AG04449 (cell line): Measurements from ENCODE around the gene SLC12A5.
A peak's percentile ranks its signal among the peaks of the same experiment; 100 is the strongest.

ENCODE experiments used
- CTCF ChIA-PET: fragments of 350-600 bp; formaldehyde crosslinking; extraction: SDS; loops from one replicate; lab custom pipeline; 2021; ENCODE audit warnings: antibody characterized with exemption; lab: Yijun Ruan, JAX
- POLR2A ChIA-PET: fragments of 400-600, 350-600 bp; formaldehyde crosslinking; extraction: SDS; loops from one replicate; lab custom pipeline; 2020; ENCODE audit warnings: antibody characterized with exemption, inconsistent platforms; lab: Yijun Ruan, JAX
- DNase-seq: peaks from one replicate; pipeline ENCODE4 v3.0.0-alpha.2; 2010; ENCODE audit warnings: low read depth, low spot score
- H3K4me3 ChIP-seq: 2 replicates; pipeline ENCODE4 v1.5.1; 2011; ENCODE audit warnings: low read depth, mild to moderate bottlenecking, control low read depth, low read length
- TF ChIP-seq, protein P1 (sequence below): IDR thresholded peaks from one replicate; pipeline ENCODE4 v1.5.1; 2011; ENCODE audit warnings: mild to moderate bottlenecking, moderate library complexity, low read length, control low read depth, inconsistent platforms; ENCODE audit not compliant: insufficient read depth; ENCODE audit errors: missing control alignments

Gene SLC12A5

DNA sequence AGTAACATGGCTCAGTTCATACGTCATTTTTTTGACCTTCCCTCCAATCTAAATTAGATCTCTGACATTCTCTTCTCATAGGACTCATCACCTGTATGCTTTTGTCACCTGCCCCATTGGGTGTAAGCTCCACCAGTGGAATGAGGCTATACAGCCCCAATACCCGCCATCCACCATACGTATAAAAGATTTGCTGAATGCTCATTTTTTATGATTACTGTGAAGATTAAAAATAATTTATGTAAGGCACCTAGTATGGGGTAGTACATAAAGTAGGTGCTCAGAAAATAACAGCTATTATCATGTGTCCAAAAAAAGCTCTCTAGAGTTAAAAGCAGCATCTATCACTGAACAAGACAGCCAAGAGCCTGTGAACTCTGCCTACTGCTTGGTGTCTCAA lies 36.7 kb downstream of the SLC12A5 start:
- ChIA-PET POLR2A (no interaction called here), CTCF (interaction anchor here (2.0 to 2.8 kb wide), 2 partner anchors 8 to 52 kb away, joined by 9 to 14 read pairs; no protein-coding TSS in a partner anchor)
- no peak overlapping the region for H3K4me3 ChIP-seq
- TF ChIP-seq, protein P1, sequence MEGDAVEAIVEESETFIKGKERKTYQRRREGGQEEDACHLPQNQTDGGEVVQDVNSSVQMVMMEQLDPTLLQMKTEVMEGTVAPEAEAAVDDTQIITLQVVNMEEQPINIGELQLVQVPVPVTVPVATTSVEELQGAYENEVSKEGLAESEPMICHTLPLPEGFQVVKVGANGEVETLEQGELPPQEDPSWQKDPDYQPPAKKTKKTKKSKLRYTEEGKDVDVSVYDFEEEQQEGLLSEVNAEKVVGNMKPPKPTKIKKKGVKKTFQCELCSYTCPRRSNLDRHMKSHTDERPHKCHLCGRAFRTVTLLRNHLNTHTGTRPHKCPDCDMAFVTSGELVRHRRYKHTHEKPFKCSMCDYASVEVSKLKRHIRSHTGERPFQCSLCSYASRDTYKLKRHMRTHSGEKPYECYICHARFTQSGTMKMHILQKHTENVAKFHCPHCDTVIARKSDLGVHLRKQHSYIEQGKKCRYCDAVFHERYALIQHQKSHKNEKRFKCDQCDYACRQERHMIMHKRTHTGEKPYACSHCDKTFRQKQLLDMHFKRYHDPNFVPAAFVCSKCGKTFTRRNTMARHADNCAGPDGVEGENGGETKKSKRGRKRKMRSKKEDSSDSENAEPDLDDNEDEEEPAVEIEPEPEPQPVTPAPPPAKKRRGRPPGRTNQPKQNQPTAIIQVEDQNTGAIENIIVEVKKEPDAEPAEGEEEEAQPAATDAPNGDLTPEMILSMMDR, result no peak
- no peak for DNase-seq

DNA sequence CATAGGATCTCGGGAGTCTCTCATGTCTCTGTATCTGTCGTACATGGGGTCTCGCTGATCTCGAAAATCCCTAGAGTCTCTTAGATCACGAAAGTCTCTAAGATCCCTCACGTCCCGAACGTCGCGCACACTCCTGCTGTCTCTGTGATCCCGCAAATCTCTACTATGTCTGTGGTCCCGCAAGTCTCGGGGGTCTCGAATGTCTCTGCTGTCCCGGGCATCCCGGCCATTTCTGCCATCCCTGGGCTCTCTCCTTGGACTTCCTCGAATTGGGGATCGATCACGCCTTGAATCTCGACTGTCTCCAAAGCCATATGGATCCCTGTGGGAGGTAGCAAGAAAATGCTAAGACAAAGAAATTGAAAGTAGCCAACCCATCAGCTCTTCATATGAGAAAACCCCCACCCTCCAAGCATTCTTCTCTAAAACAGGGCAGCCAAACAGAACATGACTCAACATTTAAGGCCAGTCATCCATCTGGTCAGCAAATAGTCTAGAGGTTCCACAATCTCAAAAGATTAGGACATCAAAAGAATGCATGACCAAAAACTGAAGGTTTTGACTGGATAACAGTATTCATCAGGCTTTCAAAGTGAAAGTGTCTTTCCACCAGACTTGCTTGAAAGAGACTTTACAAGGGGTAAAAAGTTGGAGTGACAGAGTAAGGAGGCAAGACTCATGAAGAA lies 41.3 kb downstream of the SLC12A5 start:
- no peak overlapping the region for H3K4me3 ChIP-seq
- TF ChIP-seq, protein P1, result no peak
- DNase-seq, result peak; percentile 60
- CTCF ChIA-PET, result interaction anchor here (1.2 kb wide), 1 partner anchor 12 kb away, joined by 3 read pairs; no protein-coding TSS in a partner anchor
- POLR2A ChIA-PET, result interaction anchor here (0.7 kb wide), 1 partner anchor 319 kb away, joined by 3 read pairs; no protein-coding TSS in a partner anchor

DNA sequence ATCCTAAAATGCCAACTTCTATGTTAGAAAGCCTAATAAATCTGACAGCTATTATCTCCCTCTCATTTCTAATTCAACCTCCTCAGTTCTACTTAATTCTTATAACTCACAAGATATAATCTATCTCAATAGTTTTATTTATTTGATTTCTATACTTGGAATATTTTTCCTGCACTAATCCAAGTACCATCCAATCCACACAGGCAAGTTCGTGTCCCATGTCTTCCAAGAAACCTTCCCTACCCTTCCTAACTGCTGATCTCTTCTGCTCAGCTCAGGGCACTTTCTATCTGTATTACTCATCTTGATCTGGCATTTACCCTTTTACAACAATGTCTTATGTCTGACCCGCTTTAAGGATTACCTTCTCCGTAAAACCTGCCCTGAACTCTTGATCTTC lies 42.6 kb downstream of the SLC12A5 start:
- TF ChIP-seq, protein P1, result no peak
- CTCF ChIA-PET, result no interaction called here

DNA sequence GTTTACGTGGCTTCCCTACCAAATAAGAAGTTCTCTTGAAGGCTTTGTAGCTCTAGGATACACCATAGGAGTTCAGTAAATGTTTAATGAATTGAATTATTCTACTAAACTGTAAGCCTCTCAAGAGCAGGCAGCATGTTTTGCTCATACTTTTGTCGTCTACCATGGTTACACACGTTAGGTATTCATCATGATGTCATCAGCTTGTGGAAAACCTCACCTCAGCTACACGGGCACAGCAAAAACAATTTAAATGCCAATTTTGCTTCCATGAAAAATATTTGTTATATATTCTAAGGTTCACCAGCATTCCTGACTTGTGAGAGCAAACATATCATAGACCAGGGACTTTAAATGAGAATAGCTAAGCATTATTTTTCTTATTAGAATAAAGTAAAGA lies 44.0 kb downstream of the SLC12A5 start:
- ChIA-PET POLR2A (no interaction called here), CTCF (interaction anchor here (1.0 kb wide), 1 partner anchor 15 kb away, joined by 3 read pairs; no protein-coding TSS in a partner anchor)
- DNase-seq, result no peak

More for the DNA sequence above, 42.6 kb downstream of the SLC12A5 start:
- POLR2A ChIA-PET, result no interaction called here
- H3K4me3 ChIP-seq, result no peak overlapping the region
- DNase-seq, result no peak

DNA sequence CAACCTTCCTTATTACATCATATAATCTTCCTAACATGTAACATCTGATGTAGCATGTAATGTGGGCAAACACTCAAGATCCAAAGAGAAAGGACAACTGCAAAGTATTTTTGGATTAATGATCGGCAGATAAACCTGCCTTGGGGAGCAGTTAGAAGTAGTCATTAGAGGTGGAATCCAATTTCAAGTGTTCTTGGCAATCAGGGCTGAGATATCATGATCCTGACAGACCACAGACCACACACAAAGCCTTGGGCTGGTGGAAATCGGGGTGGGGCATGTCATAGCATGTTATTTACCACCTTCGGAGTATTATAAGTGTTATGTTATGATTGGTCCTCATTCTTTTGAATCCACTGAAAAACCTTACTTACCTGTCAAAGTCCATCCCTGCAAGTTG lies 44.4 kb downstream of the SLC12A5 start:
- CTCF ChIA-PET, result interaction anchor here (1.4 kb wide), 1 partner anchor 60 kb away, joined by 5 read pairs; no protein-coding TSS in a partner anchor
- no peak for DNase-seq
- POLR2A ChIA-PET, result no interaction called here
- H3K4me3 ChIP-seq, result no peak overlapping the region
- TF ChIP-seq, protein P1, result no peak

More for the DNA sequence above, 44.0 kb downstream of the SLC12A5 start:
- TF ChIP-seq, protein P1, result no peak
- H3K4me3 ChIP-seq, result no peak overlapping the region

DNA sequence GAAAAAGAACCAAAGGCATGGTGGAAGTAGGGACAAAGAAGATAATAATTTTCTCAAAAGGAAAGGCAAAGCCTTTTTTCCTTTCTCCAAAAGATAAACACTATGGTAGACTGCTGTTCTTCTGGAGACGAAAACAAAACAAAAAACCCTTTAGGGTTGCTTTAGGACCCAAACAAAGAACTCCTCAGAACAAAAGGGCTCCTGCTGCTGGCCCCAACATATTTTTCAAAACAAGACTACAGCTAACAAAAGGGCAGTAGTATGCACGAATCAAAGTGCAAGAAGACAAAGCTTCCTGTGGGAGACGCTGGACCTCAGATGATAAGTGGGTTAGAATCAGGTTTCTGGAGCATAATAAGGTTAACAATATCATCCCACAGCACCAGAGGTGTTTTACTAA lies 45.0 kb downstream of the SLC12A5 start:
- no peak for DNase-seq
- no peak overlapping the region for H3K4me3 ChIP-seq
- ChIA-PET POLR2A (no interaction called here), CTCF (interaction anchor here (1.3 to 1.4 kb wide), 2 partner anchors 16 to 60 kb away, joined by 4 to 5 read pairs; no protein-coding TSS in a partner anchor)
- TF ChIP-seq, protein P1, result no peak
